ENCODE measurements around the gene WASHC4. TPM values are rescaled to one million over a fixed set of nuclear protein-coding genes. Genes with fewer than 3 reads are reported as not detected.

The WASHC4 gene
- total RNA-seq, 1 experiment from 2014 or later, result 25.5 TPM

- no peaks in the 10 kb centered on the region for H3K9me2 ChIP-seq (ENCODE audit: insufficient read depth)
- H3K27me3 ChIP-seq (ENCODE audit: insufficient read depth, low read length), result no peaks in the 10 kb centered on the region
- DNase-seq (ENCODE audit: low read depth, low spot score), result no peak
- intact Hi-C loops (cut with micrococcal nuclease), result no loop called here
- RAD21 ChIA-PET (ENCODE audit: low non-redundant PET in 1 of 2, low total read pairs in 2 of 2, uncharacterized antibody in 2 of 2, unreplicated experiment in 2 of 2), result no interaction called here
- no peaks in the 10 kb centered on the region for H4K20me1 ChIP-seq (ENCODE audit: insufficient read depth)
- H3K9me3 ChIP-seq (ENCODE audit: control insufficient read depth in 1 of 2, insufficient read depth in 1 of 2, low read depth in 1 of 2, low read length in 2 of 2), result no peaks in the 10 kb centered on the region
- POLR2A ChIA-PET, result no interaction called here
- H2AFZ ChIP-seq (ENCODE audit: low read depth, low read length, poor library complexity, severe bottlenecking), result no peak overlapping the region
- no peaks in the 10 kb centered on the region for H3K36me3 ChIP-seq (ENCODE audit: control insufficient read depth in 1 of 2, insufficient read depth in 2 of 2, low read length in 2 of 2)
- H3K79me2 ChIP-seq (ENCODE audit: insufficient read depth, low read length), result no peaks in the 10 kb centered on the region
- no peak overlapping the region for H3K27ac ChIP-seq (ENCODE audit: low read depth, low read length)
- ATAC-seq, result no peak
- H3K9ac ChIP-seq (ENCODE audit: low read length), result no peak overlapping the region
- H3K4me1 ChIP-seq (ENCODE audit: control insufficient read depth in 1 of 2, insufficient read depth in 2 of 2, low read length in 2 of 2), result peaks cover 0 to 9% of the 10 kb centered on the region in 2 experiments; a peak in 2 of 4 replicates
- H3K4me2 ChIP-seq (ENCODE audit: low read length), result no peak overlapping the region
- CTCF ChIA-PET, result no interaction called here
- TF ChIP-seq SRF (IDR thresholded peaks at IDR 0.05; ENCODE audit: low read depth) (no peak), YY1 (IDR thresholded peaks at IDR 0.05; ENCODE audit: extremely low read depth, insufficient replicate concordance, low read depth, low read length) (no peak), RAD21 (IDR thresholded peaks at IDR 0.05; ENCODE audit: low read depth) (no peak), POLR2A (IDR thresholded peaks at IDR 0.05; ENCODE audit: borderline replicate concordance, extremely low read depth, insufficient read depth, insufficient read length) (no peak), SP1 (IDR thresholded peaks at IDR 0.05; ENCODE audit: low read depth) (no peak), ELF1 (IDR thresholded peaks at IDR 0.05; ENCODE audit: borderline replicate concordance, low read depth) (no peak)
- TF ChIP-seq, protein P1, sequence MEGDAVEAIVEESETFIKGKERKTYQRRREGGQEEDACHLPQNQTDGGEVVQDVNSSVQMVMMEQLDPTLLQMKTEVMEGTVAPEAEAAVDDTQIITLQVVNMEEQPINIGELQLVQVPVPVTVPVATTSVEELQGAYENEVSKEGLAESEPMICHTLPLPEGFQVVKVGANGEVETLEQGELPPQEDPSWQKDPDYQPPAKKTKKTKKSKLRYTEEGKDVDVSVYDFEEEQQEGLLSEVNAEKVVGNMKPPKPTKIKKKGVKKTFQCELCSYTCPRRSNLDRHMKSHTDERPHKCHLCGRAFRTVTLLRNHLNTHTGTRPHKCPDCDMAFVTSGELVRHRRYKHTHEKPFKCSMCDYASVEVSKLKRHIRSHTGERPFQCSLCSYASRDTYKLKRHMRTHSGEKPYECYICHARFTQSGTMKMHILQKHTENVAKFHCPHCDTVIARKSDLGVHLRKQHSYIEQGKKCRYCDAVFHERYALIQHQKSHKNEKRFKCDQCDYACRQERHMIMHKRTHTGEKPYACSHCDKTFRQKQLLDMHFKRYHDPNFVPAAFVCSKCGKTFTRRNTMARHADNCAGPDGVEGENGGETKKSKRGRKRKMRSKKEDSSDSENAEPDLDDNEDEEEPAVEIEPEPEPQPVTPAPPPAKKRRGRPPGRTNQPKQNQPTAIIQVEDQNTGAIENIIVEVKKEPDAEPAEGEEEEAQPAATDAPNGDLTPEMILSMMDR (IDR thresholded peaks at IDR 0.05 in 2 of 3, conservative IDR thresholded peaks at IDR 0.05 in 1 of 3; ENCODE audit: borderline replicate concordance in 1 of 3, insufficient read depth in 1 of 3, low read depth in 2 of 3, low read length in 2 of 3), result no peak
- TF ChIP-seq, protein P2, sequence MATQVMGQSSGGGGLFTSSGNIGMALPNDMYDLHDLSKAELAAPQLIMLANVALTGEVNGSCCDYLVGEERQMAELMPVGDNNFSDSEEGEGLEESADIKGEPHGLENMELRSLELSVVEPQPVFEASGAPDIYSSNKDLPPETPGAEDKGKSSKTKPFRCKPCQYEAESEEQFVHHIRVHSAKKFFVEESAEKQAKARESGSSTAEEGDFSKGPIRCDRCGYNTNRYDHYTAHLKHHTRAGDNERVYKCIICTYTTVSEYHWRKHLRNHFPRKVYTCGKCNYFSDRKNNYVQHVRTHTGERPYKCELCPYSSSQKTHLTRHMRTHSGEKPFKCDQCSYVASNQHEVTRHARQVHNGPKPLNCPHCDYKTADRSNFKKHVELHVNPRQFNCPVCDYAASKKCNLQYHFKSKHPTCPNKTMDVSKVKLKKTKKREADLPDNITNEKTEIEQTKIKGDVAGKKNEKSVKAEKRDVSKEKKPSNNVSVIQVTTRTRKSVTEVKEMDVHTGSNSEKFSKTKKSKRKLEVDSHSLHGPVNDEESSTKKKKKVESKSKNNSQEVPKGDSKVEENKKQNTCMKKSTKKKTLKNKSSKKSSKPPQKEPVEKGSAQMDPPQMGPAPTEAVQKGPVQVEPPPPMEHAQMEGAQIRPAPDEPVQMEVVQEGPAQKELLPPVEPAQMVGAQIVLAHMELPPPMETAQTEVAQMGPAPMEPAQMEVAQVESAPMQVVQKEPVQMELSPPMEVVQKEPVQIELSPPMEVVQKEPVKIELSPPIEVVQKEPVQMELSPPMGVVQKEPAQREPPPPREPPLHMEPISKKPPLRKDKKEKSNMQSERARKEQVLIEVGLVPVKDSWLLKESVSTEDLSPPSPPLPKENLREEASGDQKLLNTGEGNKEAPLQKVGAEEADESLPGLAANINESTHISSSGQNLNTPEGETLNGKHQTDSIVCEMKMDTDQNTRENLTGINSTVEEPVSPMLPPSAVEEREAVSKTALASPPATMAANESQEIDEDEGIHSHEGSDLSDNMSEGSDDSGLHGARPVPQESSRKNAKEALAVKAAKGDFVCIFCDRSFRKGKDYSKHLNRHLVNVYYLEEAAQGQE (IDR thresholded peaks at IDR 0.05; ENCODE audit: low read depth), result no peak
- BruUV-seq (replicated peaks), result no TSS peak
- no peak overlapping the region for H3K4me3 ChIP-seq (replicated peaks in 1 of 2; ENCODE audit: low read depth in 1 of 2, low read length in 2 of 2)
Observed at GRCh38 chr12:105064564-105065178, 42.9 kb upstream of the WASHC4 start.

All from HCT116 (cell line).